ENCODE measurements around the gene SIPA1L3.

Gene SIPA1L3

DNA sequence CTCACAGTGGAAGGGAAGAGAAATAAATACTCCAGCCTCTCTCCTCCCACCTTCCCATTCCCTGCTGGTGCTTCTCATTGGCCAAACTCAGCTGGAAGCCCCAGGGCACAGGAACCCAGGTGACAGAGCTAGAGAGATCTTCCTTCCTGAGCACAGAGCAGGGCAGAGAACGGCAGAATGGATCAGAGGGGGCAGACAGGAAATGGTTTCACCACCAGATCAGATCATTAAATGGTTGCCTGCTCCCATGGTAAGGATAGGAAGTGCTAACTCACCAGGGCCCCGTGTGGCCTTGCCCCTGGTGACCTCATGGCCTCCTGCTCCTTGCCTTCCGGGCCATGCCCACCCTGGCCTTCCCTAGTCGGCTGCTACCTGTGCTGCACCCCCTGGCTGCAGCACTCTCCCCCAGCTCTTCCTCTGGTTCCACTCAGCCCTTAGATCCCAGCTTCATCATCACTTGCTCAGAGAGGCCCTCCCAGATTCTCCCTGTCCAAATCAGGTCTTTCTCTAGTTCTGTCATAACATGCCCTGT lies 208.3 kb downstream of the SIPA1L3 start:
- DNase-seq = no peak

DNA sequence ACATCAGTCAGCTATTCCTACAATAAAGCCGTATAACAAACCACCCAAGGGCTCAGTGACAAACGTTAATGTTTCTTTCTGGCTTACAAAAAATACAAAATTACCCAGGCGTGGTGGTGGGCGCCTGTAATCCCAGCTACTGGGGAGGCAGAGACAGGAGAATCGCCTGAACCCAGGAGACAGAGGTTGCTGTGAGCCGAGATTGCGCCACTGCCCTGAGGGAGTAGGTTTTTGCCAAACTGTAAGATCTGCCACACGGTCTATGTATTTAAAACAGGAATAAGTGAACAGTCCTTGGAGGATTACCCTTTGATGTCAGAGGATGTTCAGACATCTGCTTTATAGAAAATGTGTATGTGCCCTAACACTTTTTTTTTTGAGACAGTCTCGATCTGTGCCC lies 211.2 kb downstream of the SIPA1L3 start:
- DNase-seq = no peak

DNA sequence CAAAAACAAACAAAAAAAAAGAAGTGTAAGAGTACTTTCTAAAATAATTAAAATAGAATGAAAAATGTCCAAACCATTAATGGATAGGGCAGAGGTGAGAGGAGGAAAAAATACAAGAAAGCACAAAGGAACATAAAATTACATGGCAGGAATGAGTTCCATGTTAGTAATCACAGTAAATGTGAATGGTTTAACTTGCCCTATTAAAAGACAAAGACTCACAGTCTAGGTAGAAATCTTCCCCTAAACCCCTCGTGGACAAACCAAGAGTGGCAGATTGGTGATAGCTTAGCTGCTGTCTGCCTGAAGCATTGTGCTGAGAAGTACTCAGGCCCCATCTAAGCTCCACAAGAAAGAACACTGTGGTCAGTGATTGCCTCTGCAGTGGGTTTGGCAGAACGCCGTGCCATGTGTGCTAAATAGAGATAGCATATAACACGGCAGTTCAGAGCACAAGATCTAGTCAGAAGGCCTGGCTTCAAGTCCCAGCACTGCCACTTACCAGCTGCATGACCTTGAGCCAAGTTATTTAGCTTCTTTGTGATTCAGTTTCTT lies 213.5 kb downstream of the SIPA1L3 start:
- no peak for DNase-seq

DNA sequence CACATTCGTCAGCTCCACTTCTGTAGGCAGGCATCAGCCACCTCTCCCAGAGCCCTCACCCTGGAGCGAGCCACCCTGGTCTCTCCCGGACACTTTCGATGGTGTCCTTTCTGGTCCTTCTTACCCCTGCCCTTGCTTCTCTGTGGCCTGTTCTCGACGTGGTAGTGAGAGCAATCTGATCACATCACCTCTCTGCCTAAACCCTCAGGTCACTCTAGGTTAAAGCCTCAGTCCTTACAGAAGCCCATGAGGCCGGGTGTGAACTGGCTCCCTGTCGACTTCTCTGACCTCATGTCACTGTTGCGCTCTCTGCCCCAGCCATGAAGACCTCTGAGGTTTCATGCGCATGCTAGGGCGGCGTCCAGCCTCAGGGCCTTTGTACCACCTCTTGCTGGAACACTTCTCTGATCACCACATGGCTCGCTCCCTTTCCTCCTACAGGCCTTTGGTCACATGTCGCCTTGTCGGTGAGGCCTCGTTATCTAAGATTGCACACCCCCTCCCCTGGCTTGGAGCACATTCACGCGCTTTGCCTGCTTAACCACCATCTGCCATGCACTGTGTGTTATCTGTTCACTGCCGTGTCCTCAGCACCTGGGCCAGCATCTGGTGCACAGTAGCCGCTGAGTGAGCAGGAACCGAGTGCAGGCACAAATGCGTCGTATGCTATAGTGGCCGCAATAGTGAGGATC lies 215.5 kb downstream of the SIPA1L3 start:
- no peak for DNase-seq

- no peak for DNase-seq
Measured at GRCh38 chr19:38125238-38125637, 218.2 kb downstream of the SIPA1L3 start.

DNA sequence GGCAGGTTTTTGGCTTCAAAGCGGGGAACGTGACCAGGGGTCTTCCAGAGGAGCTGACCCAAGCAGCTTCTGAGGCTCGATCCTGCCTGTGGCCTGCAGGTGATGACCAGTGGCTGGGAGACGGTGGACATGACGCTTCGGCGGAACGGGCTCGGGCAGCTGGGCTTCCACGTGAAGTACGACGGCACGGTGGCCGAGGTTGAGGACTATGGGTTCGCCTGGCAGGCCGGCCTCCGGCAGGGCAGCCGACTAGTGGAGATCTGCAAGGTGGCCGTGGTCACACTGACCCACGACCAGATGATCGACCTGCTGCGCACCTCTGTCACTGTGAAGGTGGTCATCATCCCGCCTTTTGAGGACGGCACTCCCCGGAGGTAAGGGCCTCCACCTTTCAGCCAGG lies 223.4 kb downstream of the SIPA1L3 start:
- DNase-seq = no peak

DNA sequence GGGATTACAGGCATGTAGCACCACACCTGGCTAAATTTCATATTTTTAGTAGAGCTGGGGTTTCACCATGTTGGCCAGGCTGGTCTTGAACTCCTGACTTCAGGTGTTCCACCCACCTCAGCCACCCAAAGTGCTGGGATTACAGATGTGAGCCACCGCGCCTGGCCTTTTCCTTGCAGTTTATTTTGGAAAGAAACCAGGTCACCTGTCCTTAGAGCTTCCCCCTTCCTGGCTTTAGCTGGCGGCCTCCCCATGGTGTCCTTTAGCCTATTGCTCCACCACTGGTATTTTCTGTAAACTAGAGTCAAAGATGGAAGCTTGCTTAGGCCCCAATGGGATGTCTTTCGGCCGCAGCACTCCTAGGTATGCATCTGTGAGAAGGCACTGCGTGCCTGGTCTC lies 225.8 kb downstream of the SIPA1L3 start:
- no peak for DNase-seq

DNA sequence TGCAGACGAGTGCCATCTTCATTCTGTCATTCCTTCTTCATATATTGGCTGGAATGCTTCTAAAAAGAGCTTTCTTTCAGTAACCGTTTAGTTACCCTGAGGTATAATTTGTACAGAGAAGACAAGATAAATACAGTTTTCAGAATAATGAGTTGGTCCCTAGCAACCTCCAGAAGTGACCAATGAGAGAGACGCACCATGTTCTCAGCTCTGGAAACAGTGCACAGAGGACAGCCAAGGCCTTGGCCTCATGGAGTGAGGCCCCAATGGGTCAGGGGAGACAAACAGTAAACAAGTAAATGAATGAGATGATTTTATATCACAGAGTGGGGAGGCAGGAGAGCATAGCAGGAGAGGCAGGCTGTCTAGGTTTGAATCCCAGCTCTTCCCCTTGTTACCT lies 226.3 kb downstream of the SIPA1L3 start:
- no peak for DNase-seq

DNA sequence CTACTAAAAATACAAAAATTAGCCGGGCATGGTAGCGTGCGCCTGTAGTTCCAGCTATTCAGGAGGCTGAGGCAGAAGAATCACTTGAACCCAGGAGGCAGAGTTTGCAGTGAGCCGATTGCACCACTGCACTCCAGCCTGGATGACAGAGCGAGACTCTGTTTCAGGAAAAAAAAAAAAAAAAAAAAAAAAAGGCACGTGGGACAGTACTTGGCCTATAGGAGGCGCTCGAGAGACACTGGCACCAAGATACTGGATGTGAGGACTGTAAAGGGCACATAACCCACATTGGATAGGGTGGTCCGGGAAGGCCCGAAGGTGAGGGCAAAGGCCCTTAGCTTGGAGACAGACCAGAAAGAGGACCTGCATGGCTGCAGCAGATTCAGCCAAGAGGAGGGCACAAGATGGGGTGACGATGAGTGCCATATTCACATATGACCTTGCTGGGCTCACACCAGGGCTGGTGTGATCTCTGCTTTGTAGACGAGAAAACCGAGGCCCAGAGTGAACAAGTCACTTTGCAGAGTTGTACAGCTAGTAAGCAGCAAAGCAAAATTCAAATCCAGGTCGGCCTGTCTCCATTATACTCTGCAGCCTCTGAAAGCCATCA lies 227.6 kb downstream of the SIPA1L3 start:
- peak; percentile 30 for DNase-seq

DNA sequence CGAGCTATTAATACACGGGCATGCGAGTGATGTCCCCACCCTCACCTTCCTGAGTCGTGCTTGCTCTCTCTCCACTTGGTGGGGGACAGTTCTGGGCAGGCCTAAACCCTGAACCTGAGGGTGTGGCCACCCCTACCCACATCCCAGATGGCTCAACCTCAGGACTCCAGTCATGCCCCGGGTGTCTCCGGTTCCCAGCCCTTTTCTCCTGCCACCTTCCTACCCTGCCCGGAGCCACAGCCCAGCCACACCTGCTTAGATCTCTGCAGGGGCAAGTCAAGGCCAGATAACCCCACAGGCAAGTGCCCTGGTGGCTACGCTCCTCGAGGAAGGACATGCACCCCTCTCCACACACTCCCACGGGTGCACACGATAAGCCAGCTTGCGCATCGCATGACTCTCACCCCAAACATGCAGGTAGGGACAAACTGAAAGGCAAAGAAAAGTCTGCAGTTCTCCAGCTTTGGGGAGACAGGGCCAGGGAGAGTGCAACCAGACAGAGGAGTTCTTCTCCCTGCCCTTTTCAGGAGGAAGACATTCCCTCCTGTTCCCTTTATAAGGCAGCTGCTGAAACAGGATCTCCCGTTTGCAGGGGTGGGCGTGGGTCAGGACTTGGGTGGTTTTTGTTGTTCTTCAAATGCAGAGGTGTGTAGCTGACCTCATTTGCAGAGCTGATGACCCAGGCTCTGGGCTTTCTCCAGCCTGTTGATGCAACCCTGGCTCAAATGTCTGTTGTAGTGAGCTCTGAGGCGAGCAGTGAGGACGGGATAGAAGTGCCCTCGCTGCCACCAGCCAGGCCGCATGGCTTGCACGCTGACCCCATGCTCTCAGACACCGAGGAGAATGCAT lies 228.4 kb downstream of the SIPA1L3 start:
- peak; percentile 6 for DNase-seq

GRCh38 chr19:38139122-38139521 lies 232.1 kb downstream of the SIPA1L3 start:
- DNase-seq = no peak

DNA sequence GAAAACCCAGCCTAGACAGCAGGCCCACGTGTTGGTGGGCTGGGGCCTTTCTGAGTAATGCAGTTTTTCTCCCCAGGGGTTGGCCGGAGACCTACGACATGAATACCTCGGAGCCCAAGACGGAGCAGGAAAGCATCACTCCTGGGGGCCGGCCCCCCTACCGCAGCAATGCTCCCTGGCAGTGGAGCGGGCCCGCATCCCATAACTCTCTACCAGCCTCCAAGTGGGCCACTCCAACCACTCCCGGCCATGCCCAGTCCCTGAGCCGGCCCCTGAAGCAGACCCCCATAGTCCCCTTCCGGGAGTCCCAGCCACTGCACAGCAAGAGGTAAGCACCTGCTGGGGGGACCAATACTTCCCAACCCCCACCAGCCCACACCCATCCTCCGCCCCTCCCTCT lies 234.1 kb downstream of the SIPA1L3 start:
- DNase-seq = no peak

GRCh38 chr19:38142176-38143035 lies 235.4 kb downstream of the SIPA1L3 start:
- DNase-seq = peak; percentile 4

- DNase-seq = no peak
Measured at GRCh38 chr19:38143847-38144246, 236.8 kb downstream of the SIPA1L3 start.

- DNase-seq = no peak
Measured at GRCh38 chr19:38144667-38145066, 237.7 kb downstream of the SIPA1L3 start.

DNA sequence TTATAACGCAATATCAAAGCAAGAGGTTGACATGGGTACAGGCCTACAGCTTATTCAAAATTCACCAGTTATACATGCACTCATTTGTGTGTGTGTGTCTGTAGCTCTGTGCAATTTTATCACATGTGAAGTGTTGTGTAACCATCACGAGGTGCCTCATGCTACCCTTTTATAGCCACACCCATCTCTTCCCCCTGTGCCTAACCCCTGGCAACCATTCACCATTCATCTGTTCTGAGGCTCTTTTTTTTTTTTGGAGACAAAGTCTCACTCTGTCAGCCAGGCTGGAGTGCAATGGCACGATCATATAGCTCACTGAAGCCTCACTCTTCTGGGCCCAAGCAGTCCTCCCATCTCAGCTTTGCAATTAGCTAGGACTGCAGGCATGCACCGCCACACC lies 238.6 kb downstream of the SIPA1L3 start:
- DNase-seq = peak; percentile 58

- no peak for DNase-seq
Measured at GRCh38 chr19:38148337-38148736, 241.3 kb downstream of the SIPA1L3 start.

- no peak for DNase-seq
Measured at GRCh38 chr19:38149661-38150061, 242.7 kb downstream of the SIPA1L3 start.

GRCh38 chr19:38151242-38151641 lies 244.2 kb downstream of the SIPA1L3 start:
- no peak for DNase-seq

GRCh38 chr19:38152461-38153379 lies 245.7 kb downstream of the SIPA1L3 start:
- DNase-seq = no peak

DNA sequence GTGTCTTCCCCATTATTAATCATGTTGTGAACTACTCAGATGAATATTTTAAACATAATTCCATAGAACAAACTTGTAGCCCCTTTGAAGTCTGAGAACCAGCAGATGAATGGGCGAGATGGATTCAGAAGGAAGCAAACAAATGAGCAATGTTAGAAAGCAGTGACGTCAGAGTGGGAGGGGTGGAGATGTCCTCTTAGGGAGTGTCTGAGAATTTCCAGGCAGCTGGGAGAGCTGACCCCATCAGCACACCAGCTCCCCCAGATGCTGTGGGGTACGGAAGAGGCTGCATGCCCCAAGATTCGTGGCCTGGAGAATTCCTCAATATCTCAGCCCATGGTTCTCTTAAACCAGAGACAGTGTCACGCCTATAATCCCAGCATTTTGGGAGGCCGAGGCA lies 248.4 kb downstream of the SIPA1L3 start:
- DNase-seq = no peak

Data from inflammatory macrophage treated with lipopolysaccharide for 4 hours (primary cell).